ENCODE results near the gene OBP2B.

DNA sequence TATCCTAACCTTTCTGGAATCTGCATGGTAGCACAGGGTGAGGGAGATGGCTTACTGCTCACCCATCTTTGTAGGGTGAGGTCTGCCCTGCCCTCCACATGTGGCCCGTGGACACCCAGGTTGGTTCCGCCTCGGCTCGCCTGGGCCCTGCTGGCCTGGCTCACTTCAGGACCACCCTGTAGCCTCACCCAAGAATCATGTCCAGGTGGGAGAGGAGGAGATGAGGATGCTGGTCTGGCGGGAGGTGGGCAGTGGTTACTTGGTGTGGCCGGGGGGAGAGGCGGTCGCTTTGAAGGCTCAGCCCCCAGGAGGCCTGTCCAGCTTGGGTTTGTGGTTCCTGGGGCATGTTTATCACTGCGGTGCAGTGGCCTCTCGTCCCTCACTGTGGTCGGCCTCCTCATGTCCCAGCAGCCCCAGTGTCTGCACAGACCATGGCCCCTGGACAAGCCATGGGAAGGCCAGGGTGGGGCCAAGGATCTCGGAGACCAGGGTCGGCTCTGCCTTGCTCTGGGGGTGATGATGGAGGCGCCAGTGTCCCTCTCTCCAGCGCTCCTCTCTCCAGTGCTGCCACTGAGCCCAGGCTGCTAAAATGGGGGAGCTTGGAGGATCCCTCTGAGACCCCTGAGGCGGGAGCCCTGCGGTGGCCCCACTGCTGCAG lies 4.6 kb downstream of the OBP2B start:
- TF ChIP-seq, protein P1, sequence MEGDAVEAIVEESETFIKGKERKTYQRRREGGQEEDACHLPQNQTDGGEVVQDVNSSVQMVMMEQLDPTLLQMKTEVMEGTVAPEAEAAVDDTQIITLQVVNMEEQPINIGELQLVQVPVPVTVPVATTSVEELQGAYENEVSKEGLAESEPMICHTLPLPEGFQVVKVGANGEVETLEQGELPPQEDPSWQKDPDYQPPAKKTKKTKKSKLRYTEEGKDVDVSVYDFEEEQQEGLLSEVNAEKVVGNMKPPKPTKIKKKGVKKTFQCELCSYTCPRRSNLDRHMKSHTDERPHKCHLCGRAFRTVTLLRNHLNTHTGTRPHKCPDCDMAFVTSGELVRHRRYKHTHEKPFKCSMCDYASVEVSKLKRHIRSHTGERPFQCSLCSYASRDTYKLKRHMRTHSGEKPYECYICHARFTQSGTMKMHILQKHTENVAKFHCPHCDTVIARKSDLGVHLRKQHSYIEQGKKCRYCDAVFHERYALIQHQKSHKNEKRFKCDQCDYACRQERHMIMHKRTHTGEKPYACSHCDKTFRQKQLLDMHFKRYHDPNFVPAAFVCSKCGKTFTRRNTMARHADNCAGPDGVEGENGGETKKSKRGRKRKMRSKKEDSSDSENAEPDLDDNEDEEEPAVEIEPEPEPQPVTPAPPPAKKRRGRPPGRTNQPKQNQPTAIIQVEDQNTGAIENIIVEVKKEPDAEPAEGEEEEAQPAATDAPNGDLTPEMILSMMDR (IDR thresholded peaks at IDR 0.05) = no peak
- no peak for TF ChIP-seq POLR2A (IDR thresholded peaks at IDR 0.05)

All from heart left ventricle (tissue), 13 donors.